Measurements from ENCODE around the gene CYTH2.
"Not testable (repeated sequence)": the region's sequence is repeated elsewhere in the genome, so short reads cannot be mapped to it uniquely, and the experiment has no call there.

CYTH2 gene

GRCh38 chr19:48513289-48514122 lies 44.3 kb downstream of the CYTH2 start:
- no peak for DNase-seq

GRCh38 chr19:48514123-48514458 lies 44.9 kb downstream of the CYTH2 start:
- no peak for DNase-seq

- DNase-seq = no peak
These were observed 47.4 kb downstream of the CYTH2 start for GRCh38 chr19:48516536-48516935.

- no peak for DNase-seq
These were observed 49.0 kb downstream of the CYTH2 start for GRCh38 chr19:48518207-48518606.

GRCh38 chr19:48519426-48519825 lies 50.3 kb downstream of the CYTH2 start:
- DNase-seq = not testable (repeated sequence)

- DNase-seq = no peak
These were observed 51.0 kb downstream of the CYTH2 start for GRCh38 chr19:48520134-48520533.

- DNase-seq = no peak
These were observed 55.1 kb downstream of the CYTH2 start for GRCh38 chr19:48524221-48524620.

GRCh38 chr19:48524732-48525131 lies 55.6 kb downstream of the CYTH2 start:
- no peak for DNase-seq

GRCh38 chr19:48529156-48529555 lies 60.0 kb downstream of the CYTH2 start:
- no peak for DNase-seq

GRCh38 chr19:48530066-48530720 lies 61.0 kb downstream of the CYTH2 start:
- no peak for DNase-seq

GRCh38 chr19:48530770-48531169 lies 61.6 kb downstream of the CYTH2 start:
- no peak for DNase-seq

Data from amniotic stem cell (primary cell).